Astrocyte (in vitro differentiated cells and primary cell): ENCODE measurements around the gene EVC2.

Experiments used
- EZH2 ChIP-seq: IDR thresholded peaks from 2 replicates; pipeline ENCODE4 v1.6.1; 2012; ENCODE audit warnings: mild to moderate bottlenecking, low read length, inconsistent platforms; ENCODE audit not compliant: insufficient read depth
- TF ChIP-seq, protein P1 (sequence below): IDR thresholded peaks from 2 replicates; pipeline ENCODE4 v1.5.1; 2011; ENCODE audit warnings: low read depth, mild to moderate bottlenecking, inconsistent platforms, low read length, moderate library complexity; ENCODE audit not compliant: insufficient read depth

DNA sequence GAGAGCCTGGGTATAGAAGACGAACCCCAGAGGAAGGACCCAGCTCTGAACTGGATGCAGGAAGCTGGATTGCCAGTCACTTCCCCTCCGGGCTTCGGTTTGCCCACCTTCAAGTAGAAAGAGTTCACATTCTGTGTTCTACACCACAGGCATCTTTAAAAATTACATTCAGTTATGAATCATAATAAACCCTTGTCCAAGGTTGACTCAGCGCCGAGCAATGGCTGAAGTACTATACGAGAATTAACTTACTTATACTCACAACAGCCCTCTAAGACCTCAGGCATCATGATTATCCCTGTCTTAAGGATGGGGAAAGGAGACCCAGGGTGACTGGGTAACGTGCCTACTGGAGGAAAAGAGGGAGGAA, 72.5 kb downstream of the EVC2 start:
- TF ChIP-seq, protein P1, sequence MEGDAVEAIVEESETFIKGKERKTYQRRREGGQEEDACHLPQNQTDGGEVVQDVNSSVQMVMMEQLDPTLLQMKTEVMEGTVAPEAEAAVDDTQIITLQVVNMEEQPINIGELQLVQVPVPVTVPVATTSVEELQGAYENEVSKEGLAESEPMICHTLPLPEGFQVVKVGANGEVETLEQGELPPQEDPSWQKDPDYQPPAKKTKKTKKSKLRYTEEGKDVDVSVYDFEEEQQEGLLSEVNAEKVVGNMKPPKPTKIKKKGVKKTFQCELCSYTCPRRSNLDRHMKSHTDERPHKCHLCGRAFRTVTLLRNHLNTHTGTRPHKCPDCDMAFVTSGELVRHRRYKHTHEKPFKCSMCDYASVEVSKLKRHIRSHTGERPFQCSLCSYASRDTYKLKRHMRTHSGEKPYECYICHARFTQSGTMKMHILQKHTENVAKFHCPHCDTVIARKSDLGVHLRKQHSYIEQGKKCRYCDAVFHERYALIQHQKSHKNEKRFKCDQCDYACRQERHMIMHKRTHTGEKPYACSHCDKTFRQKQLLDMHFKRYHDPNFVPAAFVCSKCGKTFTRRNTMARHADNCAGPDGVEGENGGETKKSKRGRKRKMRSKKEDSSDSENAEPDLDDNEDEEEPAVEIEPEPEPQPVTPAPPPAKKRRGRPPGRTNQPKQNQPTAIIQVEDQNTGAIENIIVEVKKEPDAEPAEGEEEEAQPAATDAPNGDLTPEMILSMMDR = no peak
- no peak for TF ChIP-seq EZH2
